HL-60 (cell line): ENCODE measurements around the gene CHRNA4.

Experiments
- CTCF ChIP-seq: IDR thresholded peaks from one replicate; pipeline ENCODE4 v1.5.1; 2011; ENCODE audit warnings: low read length, control low read depth, inconsistent platforms; ENCODE audit not compliant: insufficient read depth
- POLR2AphosphoS5 ChIP-seq: IDR thresholded peaks from 2 replicates; pipeline ENCODE4 v1.6.1; 2012; ENCODE audit warnings: low read depth
- REST ChIP-seq: IDR thresholded peaks from 2 replicates; pipeline ENCODE4 v1.6.1; 2012; ENCODE audit warnings: low read depth; ENCODE audit not compliant: insufficient replicate concordance
- SPI1 ChIP-seq: IDR thresholded peaks from 2 replicates; pipeline ENCODE4 v1.6.1; 2012; ENCODE audit warnings: low read depth, mild to moderate bottlenecking, borderline replicate concordance

- TF ChIP-seq CTCF (no peak), REST (no peak), POLR2AphosphoS5 (no peak), SPI1 (no peak)
Observed at GRCh38 chr20:63296531-63297299, 64.4 kb downstream of the CHRNA4 start.
